Tibial nerve (tissue), 4 donors: ENCODE results near the gene RETSAT. TPM values are rescaled to one million over a fixed set of nuclear protein-coding genes. Genes with fewer than 3 reads are reported as not detected.

Experiments
- DNase-seq, 2 donors: peaks; one replicate each; pipeline ENCODE4 v3.0.0-alpha.2; 2019; ENCODE audit warnings: low spot score in 2 of 2
- H3K27ac ChIP-seq, 4 donors: fragments of 200-600 bp; sonication (generic) in 3 of 4; one replicate each; pipeline ENCODE4 v1.5.1; 2017 to 2019; ENCODE audit warnings: mild to moderate bottlenecking in 1 of 4
- H3K27me3 ChIP-seq, 2 donors: fragments of 200-600 bp; sonication (generic) in 1 of 2; one replicate each; pipeline versions ENCODE4 v1.5.1 to v1.6.0; 2017 to 2019
- H3K36me3 ChIP-seq, 3 donors: fragments of 200-600 bp; sonication (generic); one replicate each; pipeline ENCODE4 v1.5.1; 2018 to 2019
- H3K4me1 ChIP-seq, 4 donors: fragments of 200-600 bp; sonication (generic) in 3 of 4; one replicate each; pipeline ENCODE4 v1.5.1; 2017 to 2019
- H3K4me3 ChIP-seq, 4 donors: fragments of 200-600 bp; sonication (generic) in 3 of 4; one replicate each; pipeline ENCODE4 v1.5.1; 2017 to 2019; ENCODE audit warnings: mild to moderate bottlenecking in 1 of 4, moderate library complexity in 1 of 4
- H3K9me3 ChIP-seq, 4 donors: fragments of 200-600 bp; sonication (generic) in 3 of 4; one replicate each; pipeline ENCODE4 v1.5.1; 2017 to 2019
- CTCF ChIP-seq, 5 experiments: fragments of 200-600 bp in 3 of 5; fragments of 450-650 bp in 2 of 5; sonication (generic) in 3 of 5; IDR thresholded peaks; one replicate each; pipeline ENCODE4 v1.5.1; 2016 to 2019; ENCODE audit warnings: antibody characterized with exemption in 5 of 5, mild to moderate bottlenecking in 3 of 5, moderate library complexity in 2 of 5
- EP300 ChIP-seq, 2 donors: sonication (generic); formaldehyde crosslinking; IDR thresholded peaks; one replicate each; pipeline ENCODE4 v1.6.1; 2017; ENCODE audit warnings: antibody characterized with exemption in 2 of 2, mild to moderate bottlenecking in 1 of 2
- POLR2A ChIP-seq, 2 donors: fragments of 450-650 bp; IDR thresholded peaks; one replicate each; pipeline ENCODE4 v1.6.1; 2017; ENCODE audit warnings: antibody characterized with exemption in 2 of 2, mild to moderate bottlenecking in 2 of 2, moderate library complexity in 2 of 2
- WGBS, 2 donors: methylation state at CpG; one replicate each; pipeline ENCODE4 v1.1.5; 2018; 5-methylcytosine and 5-hydroxymethylcytosine counted together
- total RNA-seq, 4 donors: library from RNA; depleted of rRNA; stranded (reverse); fragments of >200 nt; gene quantifications; one replicate each; pipeline ENCODE4 v1.1.0, GENCODE V29; 2016

Gene RETSAT
- total RNA-seq, 4 donors from 2014 or later = 74.7 to 113 (median 97.5) TPM

- Histone ChIP-seq H3K27me3 (no peaks in the 10 kb centered on the region), H3K4me1 (peaks cover 0 to 22% (median 2%) of the 10 kb centered on the region in 4 donors), H3K36me3 (peaks cover 0 to 29% (median 0%) of the 10 kb centered on the region in 3 donors), H3K27ac (peak overlapping the region in 3 of 4 donors; percentile 30 to 67 (median 67)), H3K4me3 (no peak overlapping the region), H3K9me3 (no peaks in the 10 kb centered on the region)
- 93 to 96% methylated on average over 14 of the region's 14 CpGs for WGBS, 2 donors
- no peak for TF ChIP-seq EP300 (IDR thresholded peaks at IDR 0.05)
- DNase-seq = no peak
Observed at GRCh38 chr2:85395912-85396475, 41.7 kb upstream of the RETSAT start.

GRCh38 chr2:85394976-85395375 is 40.6 kb upstream of the RETSAT start:
- TF ChIP-seq EP300 (IDR thresholded peaks at IDR 0.05) = no peak
- no peak for TF ChIP-seq POLR2A (IDR thresholded peaks at IDR 0.05)
- no peak for TF ChIP-seq CTCF (IDR thresholded peaks at IDR 0.05)
- H3K9me3 ChIP-seq = no peaks in the 10 kb centered on the region
- H3K4me1 ChIP-seq = peaks cover 0 to 22% (median 2%) of the 10 kb centered on the region in 4 donors
- DNase-seq = no peak
- H3K36me3 ChIP-seq = peaks cover 0 to 34% (median 0%) of the 10 kb centered on the region in 3 donors
- H3K4me3 ChIP-seq = no peak overlapping the region
- H3K27ac ChIP-seq = no peak overlapping the region
- WGBS, 2 donors = 78 to 81% methylated on average over 6 of the region's 6 CpGs
- H3K27me3 ChIP-seq = no peaks in the 10 kb centered on the region

- no peak overlapping the region for H3K4me3 ChIP-seq
- H3K4me1 ChIP-seq = peaks cover 0 to 22% (median 2%) of the 10 kb centered on the region in 4 donors
- H3K27ac ChIP-seq = peak overlapping the region in 1 of 4 donors; percentile 15
- DNase-seq = no peak
- TF ChIP-seq POLR2A (IDR thresholded peaks at IDR 0.05) (no peak), CTCF (IDR thresholded peaks at IDR 0.05) (no peak), EP300 (IDR thresholded peaks at IDR 0.05) (no peak)
- 72 to 74% methylated on average over 4 of the region's 4 CpGs for WGBS, 2 donors
- no peaks in the 10 kb centered on the region for H3K9me3 ChIP-seq
- H3K27me3 ChIP-seq = no peaks in the 10 kb centered on the region
- H3K36me3 ChIP-seq = peaks cover 0 to 42% (median 0%) of the 10 kb centered on the region in 3 donors
Observed at GRCh38 chr2:85394261-85394681, 39.9 kb upstream of the RETSAT start.

GRCh38 chr2:85393836-85394235 is 39.5 kb upstream of the RETSAT start:
- no peak overlapping the region for H3K4me3 ChIP-seq
- no peak for DNase-seq
- H3K27ac ChIP-seq = peak overlapping the region in 1 of 4 donors; percentile 15
- 69 to 78% methylated on average over 4 of the region's 4 CpGs for WGBS, 2 donors
- TF ChIP-seq CTCF (IDR thresholded peaks at IDR 0.05) (no peak), POLR2A (IDR thresholded peaks at IDR 0.05) (no peak), EP300 (IDR thresholded peaks at IDR 0.05) (no peak)
- H3K9me3 ChIP-seq = no peaks in the 10 kb centered on the region
- H3K36me3 ChIP-seq = peaks cover 0 to 46% (median 2%) of the 10 kb centered on the region in 3 donors
- peaks cover 0 to 22% (median 2%) of the 10 kb centered on the region in 4 donors for H3K4me1 ChIP-seq
- H3K27me3 ChIP-seq = no peaks in the 10 kb centered on the region

- peak in 1 of 2 donors; percentile 60 for DNase-seq
- Histone ChIP-seq H3K36me3 (peaks cover 0 to 61% (median 4%) of the 10 kb centered on the region in 3 donors), H3K4me3 (no peak overlapping the region), H3K27ac (no peak overlapping the region), H3K27me3 (no peaks in the 10 kb centered on the region), H3K9me3 (no peaks in the 10 kb centered on the region), H3K4me1 (peaks cover 0 to 10% (median 2%) of the 10 kb centered on the region in 4 donors)
- TF ChIP-seq EP300 (IDR thresholded peaks at IDR 0.05) (no peak), CTCF (IDR thresholded peaks at IDR 0.05) (peak in 4 of 5 experiments; percentile 38 to 64 (median 56))
- WGBS, 2 donors = 78 to 80% methylated on average over 9 to 10 of the region's 11 CpGs
Observed at GRCh38 chr2:85390941-85391669, 36.8 kb upstream of the RETSAT start.
